GM12891 (cell line): ENCODE measurements around the gene HOXA9.

Experiments used
- DNase-seq: peaks from one replicate; pipeline ENCODE4 v3.0.0; 2011; ENCODE audit warnings: low spot score; ENCODE audit not compliant: insufficient read length
- FAIRE-seq: peaks from 2 replicates; lab custom pipeline; 2011; peaks lifted over from hg19 to GRCh38; lab: Jason Lieb, UNC
- PAX5 ChIP-seq: IDR thresholded peaks from 2 replicates; pipeline ENCODE4 v1.6.1; 2011; ENCODE audit warnings: low read length, moderate library complexity, mild to moderate bottlenecking; ENCODE audit not compliant: insufficient read depth, severe bottlenecking
- POLR2A ChIP-seq: IDR thresholded peaks from 2 replicates; pipeline ENCODE4 v1.6.1; 2011; ENCODE audit warnings: low read depth, low read length, control low read depth
- POLR2AphosphoS5 ChIP-seq: IDR thresholded peaks from 2 replicates; pipeline ENCODE4 v1.6.1; 2011; ENCODE audit warnings: low read depth, low read length, control low read depth
- POU2F2 ChIP-seq: IDR thresholded peaks from 2 replicates; pipeline ENCODE4 v1.6.1; 2011; ENCODE audit warnings: low read depth, mild to moderate bottlenecking, control low read depth, low read length, moderate library complexity
- SPI1 ChIP-seq: IDR thresholded peaks from 2 replicates; pipeline ENCODE4 v1.6.1; 2011; ENCODE audit warnings: low read depth, low read length, control low read depth
- TAF1 ChIP-seq: IDR thresholded peaks from 2 replicates; pipeline ENCODE4 v1.6.1; 2011; ENCODE audit warnings: low read depth, low read length, control low read depth

Gene HOXA9

DNA sequence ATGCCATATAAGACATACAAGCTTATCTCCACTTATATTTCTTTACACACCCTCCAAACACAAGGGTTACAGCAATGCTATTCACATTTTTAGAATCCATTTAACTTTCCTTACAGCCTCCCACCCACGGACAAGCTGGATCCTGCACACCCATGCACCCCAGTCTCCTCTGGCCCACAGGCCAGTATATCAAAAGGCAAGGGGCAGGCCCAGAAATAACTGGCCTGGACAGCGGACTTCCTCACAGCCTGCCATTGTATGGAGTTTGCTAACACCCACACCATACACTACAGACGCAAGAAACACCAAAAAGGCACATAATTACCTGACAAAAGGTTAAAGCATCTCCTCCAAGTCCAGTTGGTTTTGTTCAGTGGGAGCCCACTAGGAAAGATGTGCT is 46.8 kb downstream of the HOXA9 start:
- no peak for DNase-seq
- TF ChIP-seq PAX5 (no peak), POU2F2 (no peak), POLR2AphosphoS5 (no peak), SPI1 (no peak), POLR2A (no peak), TAF1 (no peak)
- no peak for FAIRE-seq

DNA sequence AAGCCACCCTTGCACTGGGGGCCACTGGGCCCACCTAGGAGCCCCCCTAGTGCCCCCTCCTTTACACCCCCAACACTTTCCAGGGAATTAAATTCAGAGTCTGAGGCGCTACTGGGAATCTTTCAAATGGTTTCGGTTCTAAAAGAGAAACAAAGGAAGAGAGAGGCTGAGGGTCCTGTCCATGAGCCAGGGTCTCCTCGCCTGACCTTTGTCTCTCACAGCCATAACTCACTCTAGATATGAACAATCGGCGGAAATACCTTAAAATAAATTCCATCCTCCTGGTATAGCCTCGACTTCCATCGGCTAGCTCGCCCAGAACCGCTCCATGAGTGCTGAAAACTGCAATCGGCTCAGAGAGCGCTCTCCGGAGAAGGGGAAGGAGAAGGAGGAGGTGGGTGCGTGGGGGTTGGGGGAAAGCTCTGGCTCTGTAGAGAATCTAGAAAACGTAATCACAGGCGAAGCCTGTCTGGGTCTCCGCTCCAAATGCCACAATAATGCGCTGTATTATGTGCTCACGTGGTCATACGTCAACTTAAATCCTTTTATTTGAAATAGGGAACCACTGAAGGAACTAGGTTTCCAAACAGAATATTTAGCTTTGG is 47.3 kb downstream of the HOXA9 start:
- TF ChIP-seq POU2F2 (no peak), POLR2A (no peak), PAX5 (no peak), SPI1 (no peak), POLR2AphosphoS5 (no peak), TAF1 (no peak)
- DNase-seq (no peak), FAIRE-seq (no peak)

DNA sequence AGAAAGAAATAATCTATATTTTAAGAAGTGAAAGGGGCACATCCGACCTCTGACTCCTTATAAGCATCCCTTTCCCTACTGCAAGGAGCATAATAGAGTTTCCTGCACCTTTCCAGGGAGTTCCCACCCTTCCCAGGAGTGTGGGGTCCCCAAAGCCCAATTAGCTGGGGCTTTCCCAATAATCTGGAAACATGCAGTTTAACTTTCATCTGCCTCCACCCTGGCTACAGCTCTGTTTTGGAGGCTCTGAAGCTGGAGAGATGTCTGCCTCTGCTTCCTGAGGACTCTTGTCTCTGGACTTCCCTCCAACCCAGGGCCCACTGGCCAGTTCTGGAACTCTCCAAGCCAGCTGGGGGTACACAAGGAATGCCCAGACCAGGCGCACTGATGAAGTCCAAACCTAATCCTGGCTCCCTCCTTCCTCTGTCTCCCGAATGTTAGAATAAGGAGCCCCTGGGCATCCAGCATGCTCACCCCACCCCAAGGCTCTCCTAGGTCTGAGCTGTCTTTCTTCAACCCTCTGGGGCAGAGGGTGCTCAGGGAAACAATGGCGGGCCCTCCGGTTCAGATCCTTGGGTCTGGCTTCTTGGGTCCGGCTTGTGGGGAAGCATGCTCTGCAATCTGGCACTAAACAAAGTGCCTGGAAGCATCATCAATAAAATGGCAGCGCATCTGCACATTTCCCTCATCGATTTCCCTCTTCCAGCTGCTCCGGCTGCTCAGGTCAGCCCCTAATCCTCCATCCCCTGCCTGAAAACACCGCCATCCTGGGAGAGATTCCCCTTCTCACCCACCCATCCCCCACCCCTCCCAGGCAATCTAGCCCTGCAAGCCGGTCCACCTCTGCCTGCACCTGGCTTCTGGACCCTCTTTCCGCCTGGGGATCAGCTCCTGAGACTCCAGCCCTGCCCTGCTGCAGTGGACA is 48.1 kb downstream of the HOXA9 start:
- FAIRE-seq (no peak), DNase-seq (no peak)
- TF ChIP-seq POLR2AphosphoS5 = no peak
- TF ChIP-seq POU2F2 = no peak
- TF ChIP-seq POLR2A = no peak
- TF ChIP-seq TAF1 = no peak
- no peak for TF ChIP-seq SPI1
- TF ChIP-seq PAX5 = no peak

DNA sequence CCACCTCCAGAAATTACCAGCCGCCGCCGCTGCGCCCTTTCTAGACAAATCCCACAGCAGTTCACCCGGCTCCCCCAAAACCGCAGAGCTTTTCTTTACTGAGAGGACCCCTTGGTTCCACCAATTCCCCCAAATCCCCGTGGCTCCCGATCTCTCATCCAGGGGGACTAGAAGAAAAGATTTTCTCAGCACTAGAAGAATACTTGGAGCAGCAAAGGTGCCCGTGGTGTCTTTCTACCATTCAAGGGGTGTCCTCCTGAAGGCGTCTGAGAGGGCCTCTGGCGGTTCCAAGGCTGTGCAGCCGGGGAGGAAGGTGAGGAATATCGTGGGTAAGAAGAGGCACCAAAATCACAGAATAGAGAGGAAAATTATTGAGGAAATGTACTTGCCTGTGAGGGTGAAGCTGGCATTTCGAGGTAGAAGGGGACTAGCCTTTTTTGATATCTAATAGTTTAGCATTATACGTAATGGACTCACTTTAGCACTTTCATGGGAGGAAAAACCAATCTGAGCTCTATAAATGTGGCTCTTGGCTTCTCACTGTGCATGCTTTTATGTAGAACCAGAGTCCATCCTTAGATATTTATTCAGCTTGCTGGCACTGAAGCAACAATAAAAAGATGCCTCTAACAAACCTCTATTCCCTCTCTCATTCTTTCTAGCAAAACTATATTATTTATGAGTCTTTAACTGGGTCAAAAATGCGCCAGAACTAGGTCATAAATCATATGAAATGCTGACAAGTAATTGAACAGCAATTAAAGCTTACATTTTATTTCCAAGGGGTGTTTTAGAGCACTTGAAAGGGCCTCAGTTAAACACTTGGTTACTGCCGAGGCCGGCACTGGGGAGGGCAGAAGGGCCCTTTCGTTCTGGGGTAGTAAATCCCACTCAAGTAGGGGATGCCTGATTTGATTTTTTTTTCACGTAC is 49.0 kb downstream of the HOXA9 start:
- FAIRE-seq (no peak), DNase-seq (no peak)
- no peak for TF ChIP-seq TAF1
- TF ChIP-seq PAX5 = no peak

DNA sequence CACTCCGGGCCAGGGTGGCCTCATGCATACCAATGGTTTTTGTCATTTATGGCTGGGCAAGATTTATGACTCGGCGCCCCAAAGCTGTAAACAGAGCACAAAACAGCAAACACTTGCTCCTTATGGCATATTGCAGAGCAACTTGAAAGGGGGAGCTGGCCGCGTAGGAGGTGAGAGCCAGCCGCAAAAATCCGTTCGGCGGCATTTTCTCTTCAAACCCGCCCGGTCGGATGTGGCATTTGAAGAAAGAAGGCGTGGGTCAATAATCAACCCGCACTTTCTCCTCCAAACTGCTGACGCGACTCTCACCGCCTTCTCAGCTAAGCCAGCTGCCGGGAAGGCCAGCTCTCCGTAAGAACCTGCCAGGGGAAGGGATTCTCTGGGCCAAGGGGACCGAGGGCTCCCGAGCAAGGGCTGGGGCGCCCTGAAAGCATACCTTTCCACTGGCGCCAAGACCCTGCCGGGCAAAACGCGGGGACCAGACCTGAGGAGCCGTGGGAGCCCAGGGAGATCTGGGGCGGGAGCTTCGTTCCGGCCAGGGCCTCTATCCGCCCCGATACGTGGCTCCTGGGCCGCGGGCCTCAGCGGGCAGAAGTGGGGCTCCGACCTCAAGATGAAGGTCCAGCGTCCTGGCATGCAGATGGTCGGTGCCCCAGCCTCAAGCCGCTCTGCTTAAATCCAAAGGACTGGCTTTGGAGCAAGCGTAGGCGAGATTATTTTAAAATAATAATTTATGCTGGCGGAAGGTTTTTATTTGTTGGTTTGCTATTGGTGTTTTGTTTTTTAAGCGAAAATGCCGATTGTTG is 49.9 kb downstream of the HOXA9 start:
- FAIRE-seq = no peak
- TF ChIP-seq POLR2A (no peak), PAX5 (no peak), SPI1 (no peak), TAF1 (no peak), POLR2AphosphoS5 (no peak), POU2F2 (no peak)
- no peak for DNase-seq

DNA sequence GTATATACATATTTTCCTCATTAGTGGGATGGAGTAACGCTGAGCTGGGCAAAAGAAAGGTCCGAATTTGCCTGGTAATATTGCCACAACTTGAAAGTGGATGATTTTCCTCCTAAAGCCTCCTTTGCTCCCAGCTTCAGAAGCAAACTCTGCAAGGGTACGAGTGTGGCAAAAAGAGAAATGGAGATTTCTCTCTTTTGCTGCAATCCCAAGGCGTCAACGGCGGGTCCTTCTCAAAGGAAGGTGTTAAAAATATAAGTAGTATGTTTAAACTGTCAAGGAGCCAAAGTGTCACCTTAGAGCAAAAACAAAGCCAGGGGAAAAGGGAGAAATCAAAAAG is 50.5 kb downstream of the HOXA9 start:
- FAIRE-seq = no peak
- no peak for DNase-seq
- TF ChIP-seq TAF1 (no peak), PAX5 (no peak), POU2F2 (no peak), POLR2AphosphoS5 (no peak), SPI1 (no peak), POLR2A (no peak)

DNA sequence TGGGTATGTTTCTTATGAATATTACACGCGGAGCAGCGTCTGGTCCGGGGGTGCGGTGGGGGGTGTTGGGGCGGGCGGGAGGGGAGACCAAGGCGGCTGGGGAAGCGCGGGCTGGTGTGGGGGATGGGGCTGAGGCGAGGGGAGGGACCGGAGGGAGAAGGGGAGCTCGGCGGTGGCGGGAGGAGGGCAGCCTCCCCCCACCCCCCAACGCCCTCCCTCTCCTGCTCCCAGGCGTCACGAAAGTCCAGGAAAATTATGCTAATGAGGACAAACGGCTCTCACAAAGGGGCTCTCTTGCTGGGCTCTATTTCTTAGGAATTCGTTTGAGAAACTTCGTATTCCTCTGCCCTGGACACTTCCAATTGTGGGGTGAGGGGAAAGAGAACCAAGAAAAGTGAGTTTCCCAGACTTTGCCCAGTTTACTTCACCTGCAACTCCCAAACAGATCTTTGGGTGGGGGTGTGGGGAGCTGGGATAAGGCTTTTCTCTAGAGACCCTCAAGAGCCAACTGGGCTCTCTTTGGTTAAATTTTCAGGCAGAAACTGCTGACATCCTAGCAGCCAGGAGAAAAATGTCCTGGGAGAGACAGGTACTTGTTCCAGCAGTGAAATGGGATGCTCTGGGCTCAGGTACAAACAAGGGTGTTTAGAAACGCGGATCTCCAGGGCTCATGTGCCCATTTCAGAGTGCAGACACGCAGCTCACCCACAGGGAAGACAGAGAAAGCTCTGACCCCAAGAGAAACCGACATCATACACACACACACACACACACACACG is 51.2 kb downstream of the HOXA9 start:
- FAIRE-seq = no peak

More for the DNA sequence above, 51.2 kb downstream of the HOXA9 start:
- DNase-seq = no peak
- TF ChIP-seq PAX5 = no peak
- TF ChIP-seq POU2F2 = no peak
- no peak for TF ChIP-seq SPI1
- no peak for TF ChIP-seq POLR2A
